Regular cardiac myocyte (primary cell): Measurements from ENCODE around the gene ATXN10. TPM values are rescaled to one million over a fixed set of nuclear protein-coding genes. Genes with fewer than 3 reads are reported as not detected.

Experiments
- total RNA-seq: library from RNA; depleted of rRNA; stranded (reverse); fragments of >200 nt; gene quantifications from 2 replicates; pipeline ENCODE4 v1.2.3, GENCODE V29; 2014

Gene ATXN10
- 149 and 180 TPM in 2 replicates for total RNA-seq

GRCh38 chr22:45671783-45672563 lies at the start of gene ATXN10:
TSS of gene ATXN10 (plus strand) at chr22:45671834. CDS start at chr22:45672064, 230 bp downstream.

Other genes starting within 250 kb of the ATXN10 start
- 6.7 and 18.3 TPM in 2 replicates for gene FBLN1, start 169.0 kb upstream of the ATXN10 start, total RNA-seq